Hepatocyte (in vitro differentiated cells): ENCODE measurements around the gene LCN15. TPM values are rescaled to one million over a fixed set of nuclear protein-coding genes. Genes with fewer than 3 reads are reported as not detected.

Experiments
- DNase-seq: peaks from one replicate; pipeline ENCODE4 v3.0.0-alpha.2; 2016; ENCODE audit warnings: low spot score
- H2AFZ ChIP-seq: fragments of 200-600 bp; sonication (generic); 2 replicates; pipeline ENCODE4 v1.6.0; 2016; ENCODE audit warnings: antibody characterized with exemption, mild to moderate bottlenecking
- H3K27ac ChIP-seq: fragments of 200-600 bp; sonication (generic); 2 replicates; pipeline ENCODE4 v1.5.1; 2016; ENCODE audit warnings: mild to moderate bottlenecking
- H3K27me3 ChIP-seq: fragments of 200-600 bp; sonication (generic); 2 replicates; pipeline ENCODE4 v1.6.1; 2016
- H3K36me3 ChIP-seq: fragments of 200-600 bp; sonication (generic); replicated peaks from 2 replicates; pipeline ENCODE4 v1.5.1; 2016; ENCODE audit warnings: low read depth; ENCODE audit not compliant: insufficient read depth
- H3K4me1 ChIP-seq: fragments of 200-600 bp; sonication (generic); 2 replicates; pipeline ENCODE4 v1.5.1; 2016; ENCODE audit warnings: mild to moderate bottlenecking, moderate library complexity; ENCODE audit not compliant: insufficient read depth
- H3K4me2 ChIP-seq: fragments of 200-600 bp; sonication (generic); 2 replicates; pipeline ENCODE4 v1.6.0; 2016
- H3K4me3 ChIP-seq: fragments of 200-600 bp; sonication (generic); 2 replicates; pipeline ENCODE4 v1.5.1; 2016; ENCODE audit warnings: mild to moderate bottlenecking
- H3K79me2 ChIP-seq: fragments of 200-600 bp; sonication (generic); 2 replicates; pipeline ENCODE4 v1.6.0; 2017; ENCODE audit warnings: mild to moderate bottlenecking
- H3K9me2 ChIP-seq: fragments of 200-600 bp; sonication (generic); replicated peaks from 2 replicates; pipeline ENCODE4 v1.6.0; 2017; ENCODE audit warnings: mild to moderate bottlenecking; ENCODE audit not compliant: insufficient read depth
- H3K9me3 ChIP-seq: fragments of 200-600 bp; sonication (generic); 2 replicates; pipeline ENCODE4 v1.5.1; 2016; ENCODE audit warnings: low read depth, mild to moderate bottlenecking
- H4K20me1 ChIP-seq: fragments of 200-600 bp; sonication (generic); 2 replicates; pipeline ENCODE4 v1.6.0; 2016; ENCODE audit warnings: mild to moderate bottlenecking; ENCODE audit not compliant: insufficient read depth, poor library complexity, severe bottlenecking
- CTCF ChIP-seq: fragments of 200-600 bp; sonication (generic); IDR thresholded peaks from 2 replicates; pipeline ENCODE4 v1.5.1; 2016; ENCODE audit warnings: antibody characterized with exemption, mild to moderate bottlenecking; ENCODE audit not compliant: poor library complexity
- EZH2 ChIP-seq: fragments of 200-600 bp; sonication (generic); IDR thresholded peaks from 2 replicates; pipeline ENCODE4 v1.6.1; 2016; ENCODE audit warnings: antibody characterized with exemption, mild to moderate bottlenecking, borderline replicate concordance
- EZH2phosphoT487 ChIP-seq: fragments of 200-600 bp; sonication (generic); IDR thresholded peaks from one replicate; pipeline ENCODE4 v1.6.1; 2018; ENCODE audit warnings: antibody characterized with exemption, mild to moderate bottlenecking, low read depth, moderate library complexity; ENCODE audit not compliant: unreplicated experiment, severe bottlenecking
- WGBS: methylation state at CpG from one replicate; pipeline ENCODE4 v1.1.6; 2016; ENCODE audit warnings: low lambda C conversion rate; ENCODE audit errors: missing lambda C conversion rate; 5-methylcytosine and 5-hydroxymethylcytosine counted together
- polyA plus RNA-seq: library from polyadenylated mRNA; unstranded; fragments of >200 nt; fragmentation: Nextera tagmentation; extraction: Ambion mirVana; gene quantifications from 2 replicates; pipeline ENCODE4 v1.2.1, GENCODE V29; 2016
- total RNA-seq: library from RNA; depleted of rRNA; stranded (reverse); fragments of >200 nt; gene quantifications from 2 replicates; pipeline ENCODE4 v1.2.3, GENCODE V29; 2014

LCN15 gene
- total and polyA plus RNA-seq, 2 experiments from 2014 or later, result 1.4 to 1.5 TPM

DNA sequence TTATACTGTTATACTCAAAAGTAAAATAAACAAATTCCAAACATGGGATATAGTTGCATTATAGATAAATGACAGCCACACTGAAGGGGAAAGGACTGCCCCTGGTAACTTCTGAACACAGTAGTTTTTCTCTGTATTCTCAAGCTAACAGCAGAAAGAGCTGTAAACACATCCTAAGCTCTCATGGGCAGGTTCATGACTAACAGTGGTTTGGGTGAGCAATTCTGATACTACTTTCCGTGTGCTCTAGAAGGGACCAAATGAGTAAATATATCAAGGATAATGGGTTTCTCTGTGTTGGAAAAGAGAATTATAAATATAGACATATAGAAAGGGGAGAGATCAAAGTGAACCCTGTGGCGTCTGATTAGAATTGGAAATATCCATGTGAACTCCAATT is 13.8 kb downstream of the LCN15 start:
- Histone ChIP-seq H3K79me2 (no peaks in the 10 kb centered on the region), H3K9me3 (no peaks in the 10 kb centered on the region), H3K4me3 (no peak overlapping the region), H2AFZ (no peak overlapping the region), H3K27me3 (no peaks in the 10 kb centered on the region), H3K36me3 (no peaks in the 10 kb centered on the region), H3K4me1 (no peaks in the 10 kb centered on the region), H4K20me1 (no peaks in the 10 kb centered on the region), H3K9me2 (no peaks in the 10 kb centered on the region), H3K27ac (no peak overlapping the region), H3K4me2 (no peak overlapping the region)
- TF ChIP-seq CTCF (no peak), EZH2phosphoT487 (no peak), EZH2 (no peak)
- no peak for DNase-seq
- 79% methylated on average over 2 of the region's 2 CpGs for WGBS

DNA sequence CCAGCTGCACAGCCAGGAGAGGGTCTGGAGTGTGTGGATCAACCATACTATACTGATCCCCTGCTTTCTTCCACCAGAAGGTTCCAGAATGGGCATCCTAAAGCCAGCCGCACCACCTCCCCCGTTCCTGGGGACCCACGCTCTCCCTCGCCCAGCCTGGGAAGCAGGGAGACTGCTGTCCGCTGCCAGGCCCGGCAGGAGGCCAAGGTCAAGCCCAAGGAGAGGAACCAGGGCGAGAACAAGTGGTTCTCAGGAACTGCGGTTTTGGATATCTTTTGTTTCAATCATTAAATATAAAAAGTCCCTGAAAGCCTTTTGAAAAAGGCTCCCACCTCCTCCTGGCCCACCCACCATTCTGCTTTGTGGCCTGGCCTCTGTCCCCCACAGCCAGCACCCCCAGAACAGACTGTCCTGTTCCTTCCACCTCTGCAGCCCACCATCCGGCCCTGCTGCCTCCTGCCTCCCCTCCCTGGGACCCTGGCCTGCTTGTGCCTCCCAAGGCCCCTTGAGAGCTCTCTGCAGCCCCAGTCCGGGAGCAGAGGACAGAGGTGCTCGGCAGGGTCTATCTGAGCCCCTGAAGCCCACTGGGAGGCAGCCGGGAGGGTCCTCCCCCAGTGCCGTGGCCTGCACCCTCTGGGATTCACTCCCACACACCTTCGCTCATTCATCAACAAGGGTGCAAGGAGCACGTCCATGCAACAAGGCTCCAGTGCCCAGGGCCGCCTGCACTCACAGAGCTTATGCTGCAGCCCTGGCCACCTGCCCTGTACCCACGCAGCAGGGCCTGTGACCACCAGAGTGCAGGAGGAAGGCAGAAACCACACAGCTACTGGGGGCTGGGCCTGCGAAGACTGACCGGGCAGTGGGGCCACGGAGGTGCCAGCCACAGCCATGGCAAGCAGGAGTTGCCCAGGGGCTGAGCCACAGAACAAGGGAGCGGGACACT is 15.4 kb downstream of the LCN15 start:
- Histone ChIP-seq H3K9me2 (no peaks in the 10 kb centered on the region), H3K79me2 (no peaks in the 10 kb centered on the region), H3K9me3 (no peaks in the 10 kb centered on the region), H3K27me3 (no peaks in the 10 kb centered on the region), H4K20me1 (no peaks in the 10 kb centered on the region), H2AFZ (no peak overlapping the region), H3K4me3 (no peak overlapping the region), H3K4me1 (no peaks in the 10 kb centered on the region), H3K27ac (no peak overlapping the region), H3K4me2 (no peak overlapping the region), H3K36me3 (no peaks in the 10 kb centered on the region)
- no peak for DNase-seq
- WGBS, result 90% methylated on average over 21 of the region's 21 CpGs
- TF ChIP-seq EZH2phosphoT487 (no peak), EZH2 (no peak), CTCF (no peak)

DNA sequence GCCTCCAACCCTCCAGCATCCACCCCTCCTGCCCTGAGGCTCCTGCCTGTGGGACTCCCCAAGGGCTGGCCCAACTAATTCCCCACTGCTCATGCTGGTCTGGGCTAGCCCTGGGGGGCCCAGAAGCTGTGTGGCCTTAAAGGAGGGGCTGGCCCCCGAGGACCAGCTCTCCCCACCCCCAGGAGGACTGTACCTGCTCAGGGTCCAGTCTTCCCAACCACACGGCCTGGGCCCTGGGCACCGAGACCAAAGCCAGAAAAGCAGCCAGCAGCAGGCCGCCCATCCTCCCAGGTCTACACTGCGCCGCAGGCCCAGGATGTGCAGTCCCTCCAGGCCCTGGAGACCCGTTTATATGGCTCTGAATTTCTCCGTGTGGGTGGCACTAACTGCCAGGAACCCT is 16.1 kb downstream of the LCN15 start, which contains the start of gene LCN6:
Gene LCN6 (minus strand): TSS at position 325 of the 400 bp plus-strand sequence. CDS start 42 bp downstream, at position 283.
- WGBS, result 85% methylated on average over 8 of the region's 8 CpGs
- no peak for TF ChIP-seq EZH2
- TF ChIP-seq CTCF, result no peak
- TF ChIP-seq EZH2phosphoT487, result no peak
- no peak within 1 kb of the TSS for H3K4me3 ChIP-seq
- H3K27me3 ChIP-seq, result no peaks in the 10 kb centered on the region
- no peaks in the 10 kb centered on the region for H3K9me2 ChIP-seq
- DNase-seq, result no peak
- H3K4me2 ChIP-seq, result no peak within 1 kb of the TSS
- H3K4me1 ChIP-seq, result no peaks in the 10 kb centered on the region
- H2AFZ ChIP-seq, result no peak within 1 kb of the TSS
- H4K20me1 ChIP-seq, result no peaks in the 10 kb centered on the region
- H3K27ac ChIP-seq, result no peak within 1 kb of the TSS
- H3K36me3 ChIP-seq, result no peaks in the 10 kb centered on the region
- no peaks in the 10 kb centered on the region for H3K79me2 ChIP-seq
- no peaks in the 10 kb centered on the region for H3K9me3 ChIP-seq
